NCI-H2227 (cell line): ENCODE data around the gene ZNF512B.
"Not testable (repeated sequence)": the region's sequence is repeated elsewhere in the genome, so short reads cannot be mapped to it uniquely, and the experiment has no call there.

Experiments
- DNase-seq: peaks from one replicate; lab custom pipeline; 2025; ENCODE audit not compliant: unreplicated experiment; lab: John Stamatoyannopoulos, UW

ZNF512B gene

GRCh38 chr20:63969838-63970713 is at the start of gene ZNF512B:
Gene ZNF512B, minus strand, starts transcription at chr20:63969930. Its CDS starts 1,980 bp downstream, at chr20:63967950.
- DNase-seq: peak; percentile 87

GRCh38 chr20:64015635-64016034 is 45.9 kb upstream of the ZNF512B start:
- DNase-seq: no peak

- DNase-seq: not testable (repeated sequence)
These were observed 42.8 kb upstream of the ZNF512B start for GRCh38 chr20:64012385-64013154.

GRCh38 chr20:64011366-64011779 is 41.6 kb upstream of the ZNF512B start:
- no peak for DNase-seq

- DNase-seq: no peak
These were observed 41.0 kb upstream of the ZNF512B start for GRCh38 chr20:64010711-64011237.

- DNase-seq: no peak
These were observed 40.2 kb upstream of the ZNF512B start for GRCh38 chr20:64009811-64010387.

- DNase-seq: no peak
These were observed 37.2 kb upstream of the ZNF512B start for GRCh38 chr20:64006902-64007301.

- no peak for DNase-seq
These were observed 36.8 kb upstream of the ZNF512B start for GRCh38 chr20:64006490-64006889.

- DNase-seq: no peak
These were observed 35.7 kb upstream of the ZNF512B start for GRCh38 chr20:64005394-64005793.

- DNase-seq: no peak
These were observed 34.4 kb upstream of the ZNF512B start for GRCh38 chr20:64003960-64004725.

- no peak for DNase-seq
These were observed 31.9 kb upstream of the ZNF512B start for GRCh38 chr20:64001607-64002011.

- DNase-seq: no peak
These were observed 31.2 kb upstream of the ZNF512B start for GRCh38 chr20:64000906-64001305.

- no peak for DNase-seq
These were observed 13.2 kb upstream of the ZNF512B start for GRCh38 chr20:63982937-63983336.

- DNase-seq: peak; percentile 99
These were observed 11.3 kb upstream of the ZNF512B start, which contains the start of gene PRPF6 for GRCh38 chr20:63980806-63981728. Gene PRPF6, plus strand, starts transcription at chr20:63981132. Its CDS starts 114 bp downstream, at chr20:63981246.

- DNase-seq: no peak
These were observed 10.6 kb upstream of the ZNF512B start for GRCh38 chr20:63980317-63980805.

- DNase-seq: peak; percentile 85
These were observed 10.0 kb upstream of the ZNF512B start, which contains the start of gene SAMD10 for GRCh38 chr20:63979557-63980316. Gene SAMD10, minus strand, starts transcription at chr20:63979642. Its CDS starts 175 bp downstream, at chr20:63979467.

- no peak for DNase-seq
These were observed 9.5 kb upstream of the ZNF512B start for GRCh38 chr20:63979229-63979556.
